H1 (cell line): Measurements from ENCODE around the gene SNTG2. TPM values are rescaled to one million over a fixed set of nuclear protein-coding genes. Genes with fewer than 3 reads are reported as not detected.
A peak's percentile ranks its signal among the peaks of the same experiment; 100 is the strongest.

Experiments used
- CTCF ChIA-PET: fragments of 300-600 bp; sonication (Branson Sonifier 250); formaldehyde crosslinking; loops from one replicate; lab custom pipeline; 2021; ENCODE audit not compliant: partially characterized antibody; lab: Charles Lee
- POLR2A ChIA-PET: fragments of 300-600 bp; sonication (Branson Sonifier 250); formaldehyde crosslinking; loops from one replicate; lab custom pipeline; 2021; ENCODE audit warnings: inconsistent platforms; ENCODE audit not compliant: partially characterized antibody; lab: Charles Lee
- DNase-seq, 2 experiments: peaks; one replicate each; pipeline versions ENCODE4 v3.0.0 to v3.0.0-alpha.2; 2010 to 2022; ENCODE audit warnings: low spot score in 2 of 2, low read depth in 1 of 2, mixed read lengths in 1 of 2
- FAIRE-seq: peaks from 2 replicates; lab custom pipeline; 2011; peaks lifted over from hg19 to GRCh38; lab: Jason Lieb, UNC
- H2AFZ ChIP-seq: 2 replicates; pipeline ENCODE4 v1.8.1; 2012; ENCODE audit warnings: low read length, inconsistent platforms
- H2AK5ac ChIP-seq: 2 replicates; pipeline ENCODE4 v1.6.1; 2013; ENCODE audit warnings: low read depth, low read length
- H2BK120ac ChIP-seq: replicated peaks from 2 replicates; pipeline ENCODE3; 2013; ENCODE audit warnings: low read depth, low read length, inconsistent platforms
- H2BK12ac ChIP-seq: 2 replicates; pipeline ENCODE4 v1.6.1; 2013; ENCODE audit warnings: low read depth, low read length
- H2BK15ac ChIP-seq: 2 replicates; pipeline ENCODE4 v1.6.1; 2013; ENCODE audit warnings: low read length
- H2BK20ac ChIP-seq: 2 replicates; pipeline ENCODE4 v1.6.1; 2013; ENCODE audit warnings: low read length
- H2BK5ac ChIP-seq: 2 replicates; pipeline ENCODE4 v1.6.1; 2013; ENCODE audit warnings: low read depth, low read length
- H3K14ac ChIP-seq: 2 replicates; pipeline ENCODE4 v1.6.1; 2013; ENCODE audit warnings: inconsistent platforms; ENCODE audit not compliant: insufficient read length
- H3K18ac ChIP-seq: 2 replicates; pipeline ENCODE4 v1.6.1; 2013; ENCODE audit warnings: low read length; ENCODE audit errors: extremely low read depth
- H3K23ac ChIP-seq: 2 replicates; pipeline ENCODE4 v1.6.1; 2013; ENCODE audit warnings: inconsistent platforms; ENCODE audit not compliant: insufficient read length
- H3K23me2 ChIP-seq: 2 replicates; pipeline ENCODE4 v1.6.1; 2013; ENCODE audit warnings: low read depth, low read length
- H3K27ac ChIP-seq: 2 replicates; pipeline ENCODE4 v1.6.1; 2011; ENCODE audit warnings: low read depth, low read length, inconsistent platforms
- H3K27me3 ChIP-seq, 4 experiments: replicated peaks in 1 of 4; 1 replicate in 1 of 4; 2 replicates in 3 of 4; pipeline versions ENCODE4 v1.6.1 to v1.8.1; 2011 to 2013; ENCODE audit warnings: low read length in 3 of 4, mild to moderate bottlenecking in 3 of 4, inconsistent platforms in 2 of 4, mixed read lengths in 2 of 4, moderate library complexity in 1 of 4; ENCODE audit not compliant: control insufficient read depth in 3 of 4, insufficient read depth in 3 of 4; ENCODE audit errors: extremely low read depth in 1 of 4
- H3K36me3 ChIP-seq, 4 experiments: 2 replicates each; pipeline versions ENCODE4 v1.6.1 to v1.8.1; 2011 to 2013; ENCODE audit warnings: mild to moderate bottlenecking in 4 of 4, low read length in 3 of 4, moderate library complexity in 2 of 4, control low read depth in 1 of 4, inconsistent platforms in 1 of 4; ENCODE audit not compliant: insufficient read depth in 4 of 4, control insufficient read depth in 2 of 4
- H3K4ac ChIP-seq: replicated peaks from 2 replicates; pipeline ENCODE3; 2013; ENCODE audit warnings: low read length, low read depth, mixed read lengths, inconsistent platforms; ENCODE audit not compliant: insufficient read length
- H3K4me1 ChIP-seq, 4 experiments: replicated peaks in 1 of 4; 1 replicate in 1 of 4; 2 replicates in 3 of 4; pipeline versions ENCODE4 v1.6.1 to v1.8.1; 2011 to 2013; ENCODE audit warnings: low read length in 3 of 4, inconsistent platforms in 2 of 4, mixed read lengths in 1 of 4; ENCODE audit not compliant: insufficient read depth in 4 of 4, control insufficient read depth in 3 of 4
- H3K4me2 ChIP-seq, 2 experiments: 2 replicates each; pipeline versions ENCODE4 v1.6.1 to v1.8.1; 2011 to 2013; ENCODE audit warnings: low read depth in 2 of 2, low read length in 2 of 2, control low read depth in 1 of 2, inconsistent platforms in 1 of 2, mild to moderate bottlenecking in 1 of 2; ENCODE audit not compliant: insufficient read depth in 1 of 2
- H3K4me3 ChIP-seq, 4 experiments: fragments of 200-600, 300-600 bp in 1 of 4; sonication (generic), shearing (Covaris generic), sonication (Bioruptor Twin) in 1 of 4; 2 replicates each; pipeline versions ENCODE4 v1.5.1 to v1.8.1; 2011 to 2016; ENCODE audit warnings: low read length in 4 of 4, low read depth in 3 of 4, control low read depth in 2 of 4, inconsistent platforms in 2 of 4, mild to moderate bottlenecking in 2 of 4, mixed read lengths in 1 of 4, moderate library complexity in 1 of 4; ENCODE audit not compliant: insufficient read depth in 2 of 4; ENCODE audit errors: extremely low read depth in 1 of 4
- H3K56ac ChIP-seq: replicated peaks from 2 replicates; pipeline ENCODE3; 2013; ENCODE audit warnings: low read depth, mild to moderate bottlenecking, mixed read lengths, low read length, inconsistent platforms; ENCODE audit not compliant: insufficient read length
- H3K79me1 ChIP-seq: 2 replicates; pipeline ENCODE4 v1.6.1; 2013; ENCODE audit warnings: low read depth, low read length, control low read depth
- H3K79me2 ChIP-seq, 2 experiments: 2 replicates each; pipeline versions ENCODE4 v1.6.1 to v1.8.1; 2012 to 2013; ENCODE audit warnings: low read length in 2 of 2, mild to moderate bottlenecking in 2 of 2, inconsistent platforms in 1 of 2; ENCODE audit not compliant: insufficient read depth in 2 of 2, control insufficient read depth in 1 of 2
- H3K9ac ChIP-seq, 4 experiments: replicated peaks in 1 of 4; 1 replicate in 1 of 4; 2 replicates in 3 of 4; pipeline versions ENCODE4 v1.6.1 to v1.8.1; 2011 to 2013; ENCODE audit warnings: low read depth in 3 of 4, low read length in 3 of 4, control low read depth in 2 of 4, mild to moderate bottlenecking in 2 of 4, moderate library complexity in 2 of 4, inconsistent platforms in 1 of 4; ENCODE audit errors: extremely low read depth in 1 of 4
- H3K9me3 ChIP-seq, 2 experiments: 2 replicates each; pipeline versions ENCODE4 v1.6.1 to v1.8.1; 2012 to 2013; ENCODE audit warnings: mild to moderate bottlenecking in 2 of 2, moderate library complexity in 2 of 2, control low read depth in 1 of 2, inconsistent platforms in 1 of 2, low read depth in 1 of 2, low read length in 1 of 2, mixed read lengths in 1 of 2; ENCODE audit not compliant: insufficient read depth in 2 of 2
- H4K20me1 ChIP-seq, 2 experiments: replicated peaks in 1 of 2; 2 replicates each; pipeline versions ENCODE3 to v1.8.1; 2011 to 2013; ENCODE audit warnings: inconsistent platforms in 2 of 2, low read length in 2 of 2, mild to moderate bottlenecking in 1 of 2; ENCODE audit not compliant: insufficient read depth in 2 of 2, control insufficient read depth in 1 of 2
- H4K5ac ChIP-seq: 2 replicates; pipeline ENCODE4 v1.6.1; 2013; ENCODE audit warnings: low read length, low read depth, mixed read lengths, inconsistent platforms; ENCODE audit not compliant: insufficient read length
- H4K8ac ChIP-seq: 2 replicates; pipeline ENCODE4 v1.8.0; 2013; ENCODE audit warnings: mild to moderate bottlenecking, moderate library complexity, low read length, inconsistent platforms; ENCODE audit not compliant: insufficient read depth; ENCODE audit errors: extremely low read depth
- H4K91ac ChIP-seq: replicated peaks from 2 replicates; pipeline ENCODE3; 2013; ENCODE audit warnings: low read length, mixed read lengths, inconsistent platforms; ENCODE audit not compliant: insufficient read length
- BCL11A ChIP-seq, 2 experiments: IDR thresholded peaks; one replicate each; pipeline ENCODE4 v1.6.1; 2011; ENCODE audit warnings: low read depth in 2 of 2, low read length in 2 of 2, mild to moderate bottlenecking in 2 of 2
- BRCA1 ChIP-seq: IDR thresholded peaks from 2 replicates; pipeline ENCODE4 v1.6.1; 2012; ENCODE audit warnings: low read depth, low read length, improper control_type of control experiment
- CHD1 ChIP-seq: IDR thresholded peaks from 2 replicates; pipeline ENCODE4 v1.6.1; 2012; ENCODE audit warnings: low read depth, low read length, improper control_type of control experiment
- CHD2 ChIP-seq: IDR thresholded peaks from 2 replicates; pipeline ENCODE4 v1.6.1; 2012; ENCODE audit warnings: low read length, improper control_type of control experiment
- E2F6 ChIP-seq: IDR thresholded peaks from 2 replicates; pipeline ENCODE4 v1.6.1; 2012; ENCODE audit warnings: inconsistent platforms
- RBBP5 ChIP-seq: IDR thresholded peaks from 2 replicates; pipeline ENCODE4 v1.7.1; 2012; ENCODE audit warnings: low read depth, mild to moderate bottlenecking, inconsistent platforms, low read length, moderate library complexity, borderline replicate concordance
- SIX5 ChIP-seq: IDR thresholded peaks from 2 replicates; pipeline ENCODE4 v1.6.1; 2011; ENCODE audit warnings: mild to moderate bottlenecking, low read depth, low read length
- ZNF274 ChIP-seq: IDR thresholded peaks from 2 replicates; pipeline ENCODE4 v1.7.0; 2012; ENCODE audit warnings: low read length, borderline replicate concordance; ENCODE audit errors: extremely low read depth
- WGBS, 2 experiments: shearing (Covaris generic) in 1 of 2; methylation state at CpG; one replicate each; pipeline versions ENCODE4 v1.1.6 to v1.1.7; 2013 to 2015; ENCODE audit warnings: low lambda C conversion rate in 2 of 2, mixed read lengths in 2 of 2, inconsistent platforms in 1 of 2, low coverage in 1 of 2, missing lambda C conversion rate in 1 of 2; ENCODE audit not compliant: insufficient replicate concordance in 2 of 2, insufficient coverage in 1 of 2, insufficient read length in 1 of 2; ENCODE audit errors: extremely low coverage in 1 of 2, missing lambda C conversion rate in 1 of 2; 5-methylcytosine and 5-hydroxymethylcytosine counted together
- polyA plus RNA-seq, 7 experiments: library from polyadenylated mRNA; depleted of rRNA in 3 of 7; stranded (reverse) in 5 of 7; unstranded in 2 of 7; fragments of >200 nt in 5 of 7; fragments of 200-250 nt in 2 of 7; gene quantifications; 1 replicate in 5 of 7; 2 replicates in 1 of 7; 4 replicates in 1 of 7; pipeline versions ENCODE4 v1.2.1 to v1.2.3, GENCODE V29; 2011 to 2013; ENCODE audit warnings: missing spikeins in 2 of 7, mixed read lengths in 2 of 7
- total RNA-seq: library from RNA; stranded (reverse); fragmentation: NEBNext Ultra II Directional; extraction: Animal tissue kit (Norgen Biotek cat#: 25700); gene quantifications from 2 replicates; pipeline ENCODE4 v1.2.1, GENCODE V29; 2021

Gene SNTG2
- total and polyA plus RNA-seq, 2 of the 8 experiments (the other 6 are each of a cell fraction or from before 2014, with no cell fraction given) = 6.6 to 18.1 TPM

GRCh38 chr2:946073-946948 lies 4.3 kb upstream of the SNTG2 start:
- Histone ChIP-seq H2BK20ac (no peak overlapping the region), H3K9ac (no peak overlapping the region), H4K91ac (peak overlapping the region; percentile 14), H2BK5ac (no peak overlapping the region), H4K20me1 (no peaks in the 10 kb centered on the region), H2AK5ac (peak overlapping the region; percentile 11; the same call in 1 of the 2 replicates), H4K5ac (peak overlapping the region; percentile 28), H3K18ac (peak overlapping the region; percentile 72; the same call in 1 of the 2 replicates), H3K14ac (no peak overlapping the region), H3K9me3 (peaks cover 0 to 8% of the 10 kb centered on the region in 2 experiments; a peak in 2 of 4 replicates), H3K79me2 (peaks cover 0 to 2% of the 10 kb centered on the region in 2 experiments; a peak in 1 of 4 replicates), H3K4me3 (no peak overlapping the region), H3K23me2 (peaks cover 10% of the 10 kb centered on the region), H3K79me1 (no peaks in the 10 kb centered on the region), H2AFZ (no peak overlapping the region), H3K36me3 (no peaks in the 10 kb centered on the region), H3K4ac (peak overlapping the region; percentile 47), H3K4me2 (no peak overlapping the region; a peak in 1 of 4 replicates), H3K56ac (no peak overlapping the region), H2BK15ac (no peak overlapping the region), H3K27me3 (peaks cover 0 to under 1% (median 0%) of the 10 kb centered on the region in 4 experiments; a peak in 2 of 7 replicates), H2BK12ac (peak overlapping the region; percentile 56; the same call in 1 of the 2 replicates), H3K4me1 (peaks cover 3 to 12% (median 7%) of the 10 kb centered on the region in 4 experiments; a peak in 6 of 7 replicates), H3K27ac (no peak overlapping the region), H3K23ac (no peak overlapping the region), H2BK120ac (no peak overlapping the region), H4K8ac (no peak overlapping the region)
- ChIA-PET POLR2A (no interaction called here), CTCF (interaction anchor here (0.6 to 1.1 kb wide), 3 partner anchors 42 to 122 kb away, joined by 3 to 4 read pairs (median 3); no protein-coding TSS in a partner anchor)
- 78% methylated on average over 6 of the region's 6 CpGs; no CpG with 5 or more reads in 1 of the 2 experiments for WGBS, 2 experiments
- TF ChIP-seq CHD1 (no peak), SIX5 (no peak), BCL11A (IDR thresholded peaks at IDR 0.05; ENCODE audit: low read depth in 2 of 2, low read length in 2 of 2) (no peak), ZNF274 (no peak), RBBP5 (no peak), BRCA1 (no peak), E2F6 (no peak), CHD2 (no peak)
- FAIRE-seq (no peak), DNase-seq (peak in 1 of 2 experiments; percentile 36)
